ENCODE measurements around the gene TTYH2.
A peak's percentile ranks its signal among the peaks of the same experiment; 100 is the strongest.

Gene TTYH2

DNA sequence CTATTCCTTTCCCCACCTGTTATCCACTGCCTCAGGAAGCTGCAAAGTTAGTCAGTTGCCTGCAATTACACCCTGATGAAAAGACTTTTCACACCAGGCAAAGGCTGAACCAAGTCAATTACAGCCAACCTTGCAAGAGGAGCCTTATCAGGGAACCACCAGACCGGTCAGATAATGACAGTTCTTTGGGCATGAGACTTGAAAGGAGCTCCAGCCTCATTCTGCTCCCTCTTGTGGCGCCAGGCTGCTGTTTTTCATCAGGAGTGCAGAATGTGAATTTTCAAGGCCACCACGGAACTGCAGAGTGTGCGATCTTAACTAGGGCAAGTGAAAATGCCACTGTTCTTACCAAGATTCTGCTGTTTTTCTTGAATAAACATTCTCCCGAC lies 83.2 kb downstream of the TTYH2 start:
- TF ChIP-seq EZH2 (IDR thresholded peaks at IDR 0.05; ENCODE audit: borderline replicate concordance, low read length), result no peak
- peak; percentile 43 for TF ChIP-seq CTCF (IDR thresholded peaks at IDR 0.05; ENCODE audit: low read length)
- no peaks in the 10 kb centered on the region for H3K4me1 ChIP-seq (ENCODE audit: insufficient read depth, low read length, severe bottlenecking)
- H3K27ac ChIP-seq (ENCODE audit: low read depth, low read length, poor library complexity, severe bottlenecking), result no peak overlapping the region
- H3K27me3 ChIP-seq (ENCODE audit: insufficient read depth, low read length), result no peaks in the 10 kb centered on the region
- H3K9ac ChIP-seq (ENCODE audit: low read length), result no peak overlapping the region
- no peaks in the 10 kb centered on the region for H3K79me2 ChIP-seq (ENCODE audit: insufficient read depth, low read length)
- H3K4me3 ChIP-seq (ENCODE audit: low read depth, low read length, poor library complexity, severe bottlenecking), result no peak overlapping the region
- H3K4me2 ChIP-seq (ENCODE audit: low read length), result no peak overlapping the region
- H3F3A ChIP-seq (ENCODE audit: insufficient read depth, low read length), result no peaks in the 10 kb centered on the region
- H4K20me1 ChIP-seq (ENCODE audit: insufficient read depth, low read length), result no peaks in the 10 kb centered on the region
- no peaks in the 10 kb centered on the region for H3K9me2 ChIP-seq (ENCODE audit: low read depth, low read length)
- H3K36me3 ChIP-seq (ENCODE audit: insufficient read depth, low read length), result no peaks in the 10 kb centered on the region
- H2AFZ ChIP-seq (ENCODE audit: low read length), result no peak overlapping the region
- H3K9me3 ChIP-seq (ENCODE audit: low read length), result no peaks in the 10 kb centered on the region

DNA sequence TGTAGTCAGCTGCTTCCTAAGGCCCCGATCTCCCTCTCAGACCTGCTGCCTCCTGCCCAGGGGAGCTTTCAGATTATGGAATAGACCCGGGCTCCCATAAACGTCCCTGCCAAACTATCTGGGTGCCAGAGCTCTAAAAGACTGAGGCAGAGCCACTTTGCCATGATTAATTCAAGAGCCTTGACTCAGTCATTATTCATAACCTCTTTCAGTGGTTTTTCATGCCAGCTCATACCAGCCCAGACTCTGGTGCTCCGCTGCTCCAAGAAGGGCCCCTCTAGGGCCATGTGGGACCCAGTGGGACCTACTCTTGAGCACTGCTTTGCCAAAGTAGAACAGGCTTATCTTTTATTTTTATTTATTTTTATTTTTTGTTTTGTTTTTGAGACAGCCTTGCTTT lies 84.6 kb downstream of the TTYH2 start:
- no peak overlapping the region for H3K4me2 ChIP-seq (ENCODE audit: low read length)
- no peak overlapping the region for H3K9ac ChIP-seq (ENCODE audit: low read length)
- H3K36me3 ChIP-seq (ENCODE audit: insufficient read depth, low read length), result no peaks in the 10 kb centered on the region
- no peaks in the 10 kb centered on the region for H3K9me2 ChIP-seq (ENCODE audit: low read depth, low read length)
- H3F3A ChIP-seq (ENCODE audit: insufficient read depth, low read length), result no peaks in the 10 kb centered on the region
- H4K20me1 ChIP-seq (ENCODE audit: insufficient read depth, low read length), result no peaks in the 10 kb centered on the region
- H3K27ac ChIP-seq (ENCODE audit: low read depth, low read length, poor library complexity, severe bottlenecking), result no peak overlapping the region
- no peaks in the 10 kb centered on the region for H3K27me3 ChIP-seq (ENCODE audit: insufficient read depth, low read length)
- no peak overlapping the region for H3K4me3 ChIP-seq (ENCODE audit: low read depth, low read length, poor library complexity, severe bottlenecking)
- no peaks in the 10 kb centered on the region for H3K9me3 ChIP-seq (ENCODE audit: low read length)
- no peak overlapping the region for H2AFZ ChIP-seq (ENCODE audit: low read length)
- H3K4me1 ChIP-seq (ENCODE audit: insufficient read depth, low read length, severe bottlenecking), result no peaks in the 10 kb centered on the region
- TF ChIP-seq EZH2 (IDR thresholded peaks at IDR 0.05; ENCODE audit: borderline replicate concordance, low read length) (no peak), CTCF (IDR thresholded peaks at IDR 0.05; ENCODE audit: low read length) (no peak)
- H3K79me2 ChIP-seq (ENCODE audit: insufficient read depth, low read length), result no peaks in the 10 kb centered on the region

- Histone ChIP-seq H3K4me2 (ENCODE audit: low read length) (no peak overlapping the region), H3K27ac (ENCODE audit: low read depth, low read length, poor library complexity, severe bottlenecking) (no peak overlapping the region), H2AFZ (ENCODE audit: low read length) (no peak overlapping the region), H4K20me1 (ENCODE audit: insufficient read depth, low read length) (no peaks in the 10 kb centered on the region), H3K9me3 (ENCODE audit: low read length) (no peaks in the 10 kb centered on the region), H3K9ac (ENCODE audit: low read length) (no peak overlapping the region), H3F3A (ENCODE audit: insufficient read depth, low read length) (no peaks in the 10 kb centered on the region), H3K79me2 (ENCODE audit: insufficient read depth, low read length) (no peaks in the 10 kb centered on the region), H3K27me3 (ENCODE audit: insufficient read depth, low read length) (no peaks in the 10 kb centered on the region), H3K4me1 (ENCODE audit: insufficient read depth, low read length, severe bottlenecking) (no peaks in the 10 kb centered on the region), H3K36me3 (ENCODE audit: insufficient read depth, low read length) (no peaks in the 10 kb centered on the region), H3K9me2 (ENCODE audit: low read depth, low read length) (no peaks in the 10 kb centered on the region), H3K4me3 (ENCODE audit: low read depth, low read length, poor library complexity, severe bottlenecking) (no peak overlapping the region)
- TF ChIP-seq CTCF (IDR thresholded peaks at IDR 0.05; ENCODE audit: low read length), result no peak
- no peak for TF ChIP-seq EZH2 (IDR thresholded peaks at IDR 0.05; ENCODE audit: borderline replicate concordance, low read length)
Observed at GRCh38 chr17:74298778-74299177, 85.4 kb downstream of the TTYH2 start.

Measured in OCI-LY1 (cell line).